Right ventricle myocardium superior (tissue), 1 donor: Measurements from ENCODE around the gene MXRA7. TPM values are rescaled to one million over a fixed set of nuclear protein-coding genes. Genes with fewer than 3 reads are reported as not detected.
"Not testable (repeated sequence)": the region's sequence is repeated elsewhere in the genome, so short reads cannot be mapped to it uniquely, and the experiment has no call there.

ENCODE experiments used
- ATAC-seq: fragments of 200-7000 bp; cut with Tn5 transposase; one replicate; pipeline ENCODE4 v1.9.1; 2020; ENCODE audit warnings: mild to moderate bottlenecking; ENCODE audit not compliant: poor library complexity
- DNase-seq: peaks from one replicate; pipeline ENCODE4 v3.0.0-alpha.2; 2020
- intact Hi-C: fragments of 100-400 bp; cut with DNase I; formaldehyde crosslinking; loops from one replicate; pipeline ENCODE4 v1.11.2; 2022
- total RNA-seq: library from RNA; stranded (reverse); fragmentation: NEBNext Ultra II Directional; extraction: Animal tissue kit (Norgen Biotek cat#: 25700); gene quantifications from one replicate; pipeline ENCODE4 v1.2.1, GENCODE V29; 2021
- donor health status: DM: no; HTN: yes; CAD: no; lungs with severe emphysema.

MXRA7 gene
- total RNA-seq, 1 donor from 2014 or later: 336 TPM

DNA sequence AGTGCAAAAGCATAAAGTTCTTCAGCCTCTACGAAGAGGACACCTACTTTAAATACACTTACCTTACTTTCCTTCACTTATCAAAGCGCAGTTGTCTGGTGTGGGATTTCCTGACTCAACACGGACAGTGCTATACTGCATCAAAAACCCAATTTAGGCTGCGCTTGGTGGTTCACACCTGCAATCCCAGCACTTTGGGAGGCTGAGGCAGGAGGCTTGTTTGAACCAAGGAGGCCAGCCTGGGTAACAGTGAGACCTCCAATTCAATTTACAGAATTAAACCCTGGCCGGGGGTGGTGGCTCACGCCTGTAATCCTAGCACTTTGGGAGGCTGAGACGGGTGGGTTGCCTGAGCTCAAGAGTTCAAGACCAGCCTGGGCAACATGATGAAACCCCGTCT is 11.5 kb upstream of the MXRA7 start:
- intact Hi-C loops: no loop called here
- DNase-seq (no peak), ATAC-seq (no peak)

DNA sequence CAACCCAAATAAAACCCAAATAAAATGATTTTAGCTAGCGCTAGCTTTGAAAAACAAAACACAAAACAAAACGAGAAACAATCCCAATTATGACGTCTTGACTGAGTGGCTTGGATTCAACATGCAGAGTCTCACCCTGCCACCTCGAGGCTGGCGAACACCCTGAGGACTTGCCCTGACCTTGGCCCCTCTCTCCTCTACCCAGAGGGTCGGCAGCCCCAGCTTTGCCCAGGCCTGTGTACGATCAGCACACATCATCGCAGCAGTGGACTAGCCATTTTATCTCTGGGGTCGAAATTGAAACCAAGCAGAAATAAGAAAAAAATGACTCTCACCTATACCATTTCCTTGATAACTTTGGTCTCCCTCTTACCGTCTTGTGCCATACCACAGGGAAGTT is 10.7 kb upstream of the MXRA7 start:
- no peak for ATAC-seq
- DNase-seq: no peak
- intact Hi-C loops: no loop called here

DNA sequence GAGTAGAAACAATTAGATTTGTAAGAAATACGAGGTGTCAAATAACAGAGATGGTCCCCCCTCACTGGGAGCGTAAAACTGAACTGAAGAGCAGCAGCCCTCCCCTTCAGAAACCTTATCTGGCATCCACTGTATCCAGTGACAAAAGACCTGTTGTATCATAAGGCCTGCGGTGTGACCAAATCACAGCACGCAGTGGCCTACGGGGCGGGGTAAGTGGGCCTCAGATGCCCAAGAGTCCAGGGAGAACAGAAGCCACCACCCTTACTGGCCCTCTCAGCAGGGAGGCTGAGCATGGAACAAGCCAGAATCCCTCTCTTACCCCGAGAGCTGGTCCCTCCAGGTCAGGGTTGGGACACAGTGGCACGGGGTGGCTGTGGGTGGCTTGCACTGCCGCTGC is 10.2 kb upstream of the MXRA7 start:
- intact Hi-C loops: no loop called here
- ATAC-seq (no peak), DNase-seq (peak; percentile 38)

DNA sequence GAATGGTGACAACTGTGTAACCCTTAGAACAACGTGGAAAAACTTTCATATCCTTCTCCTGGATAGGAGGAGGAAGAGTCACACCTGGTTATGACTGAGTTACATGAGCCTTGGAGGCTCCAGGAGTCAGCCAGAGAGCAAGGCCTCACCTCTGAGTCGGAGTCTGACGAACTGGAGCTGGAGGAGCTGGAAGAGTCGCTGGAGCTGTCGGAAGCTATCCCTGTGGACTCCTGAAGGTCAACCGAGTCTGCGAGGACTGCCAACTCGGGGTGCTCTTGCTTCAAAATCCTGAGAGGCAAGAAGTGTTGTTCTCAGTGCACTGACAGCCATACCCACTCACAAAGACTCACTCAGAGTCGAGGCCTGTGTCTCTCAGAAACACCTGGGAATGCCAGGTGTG is 9.4 kb upstream of the MXRA7 start:
- ATAC-seq: peak; percentile 24
- DNase-seq: peak; percentile 40
- intact Hi-C loops: no loop called here

DNA sequence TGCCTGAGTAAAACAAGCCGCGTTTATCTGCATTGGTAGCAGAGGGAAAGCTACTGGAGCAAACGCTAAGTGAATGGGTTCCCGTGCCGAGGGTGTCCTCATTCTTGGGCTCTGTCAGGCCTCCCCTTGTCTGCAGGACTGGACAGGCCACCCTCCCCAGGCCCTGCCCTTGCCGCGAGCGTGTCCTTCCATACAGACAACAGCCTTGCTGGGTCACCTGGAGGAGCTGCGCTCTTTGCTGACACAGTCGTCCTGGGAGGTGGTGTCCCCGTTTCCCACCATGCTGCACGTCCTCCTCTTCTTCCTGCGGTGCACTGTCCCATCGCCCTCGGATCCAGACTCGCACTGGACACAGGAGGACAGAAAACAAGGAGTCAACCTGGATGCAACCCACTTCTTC is 7.8 kb upstream of the MXRA7 start:
- ATAC-seq (no peak), DNase-seq (peak; percentile 36)
- intact Hi-C loops: loop anchor here (5.0 kb wide), 1 partner anchor 36 kb away; no protein-coding TSS in a partner anchor

DNA sequence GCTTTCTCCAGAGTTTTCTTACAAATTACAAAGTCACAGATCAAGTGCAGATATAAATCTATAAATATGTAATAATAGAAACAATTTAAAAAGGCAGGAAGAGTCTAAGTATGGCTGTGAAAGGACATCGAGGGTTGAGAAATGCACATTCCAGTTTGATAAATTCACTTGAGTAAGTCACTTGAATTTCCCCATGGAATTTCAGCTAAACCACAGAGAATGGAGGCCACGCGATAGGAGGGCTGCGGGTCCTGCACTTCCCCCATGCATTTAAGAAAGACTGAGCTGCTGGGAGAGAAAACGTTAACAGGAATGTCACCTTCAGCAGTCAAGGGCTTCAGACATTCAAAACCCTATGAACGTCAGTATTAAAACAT is 6.1 kb upstream of the MXRA7 start:
- DNase-seq (peak; percentile 34), ATAC-seq (no peak)
- intact Hi-C loops: loop anchor here (5.0 kb wide), 1 partner anchor 35 kb away; no protein-coding TSS in a partner anchor

DNA sequence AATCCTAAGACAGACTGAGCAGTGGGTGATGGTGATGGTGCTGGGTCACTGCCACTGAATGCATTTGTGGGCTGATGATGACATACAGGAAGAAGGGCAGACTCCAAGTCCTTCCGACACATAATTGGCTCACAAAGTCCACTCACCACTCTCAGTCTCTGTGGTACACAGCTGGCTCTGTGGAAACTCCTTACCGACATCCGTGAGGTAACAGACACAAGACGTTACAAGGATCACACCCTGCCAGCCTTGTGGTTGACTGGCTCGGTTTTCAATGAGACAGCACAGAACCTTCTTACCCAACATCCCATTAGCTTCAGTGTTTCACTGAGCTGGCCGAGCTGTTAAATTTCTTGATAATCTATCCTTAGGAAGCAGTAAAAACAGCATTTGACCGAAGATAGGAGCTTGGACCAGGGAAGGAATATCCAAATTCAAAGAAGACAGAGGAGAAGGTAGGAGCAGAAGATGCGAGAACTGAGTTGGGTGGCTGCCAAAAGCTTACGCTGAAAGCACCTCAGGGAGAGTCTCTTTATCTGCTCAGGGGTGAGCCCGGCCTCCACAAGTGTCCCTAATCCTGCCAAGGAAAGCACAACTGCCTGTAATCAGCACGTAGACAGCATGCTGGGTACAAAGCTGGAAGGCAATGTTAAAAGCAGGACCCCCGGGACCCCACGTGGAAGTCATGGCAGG is 5.5 kb upstream of the MXRA7 start:
- DNase-seq (peak; percentile 59), ATAC-seq (peak; percentile 67)
- intact Hi-C loops: loop anchor here (5.0 kb wide), 1 partner anchor 34 kb away; no protein-coding TSS in a partner anchor

DNA sequence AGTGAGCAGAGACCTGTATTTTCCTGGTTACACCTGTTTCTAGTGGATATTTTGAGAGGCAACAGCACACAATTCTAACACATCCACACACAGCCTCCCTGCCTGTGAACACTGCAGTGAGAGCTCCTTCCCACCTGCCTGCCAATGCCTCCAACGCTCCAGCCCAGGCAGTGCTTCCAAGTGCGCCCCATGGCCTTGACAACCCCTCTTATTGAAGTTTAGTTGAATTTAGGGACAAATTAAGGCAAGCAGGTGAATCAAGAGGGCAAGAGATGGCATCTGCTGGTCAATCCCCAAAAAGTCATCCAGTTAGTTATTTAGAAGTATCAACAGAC is 4.7 kb upstream of the MXRA7 start:
- DNase-seq (peak; percentile 40), ATAC-seq (no peak)
- intact Hi-C loops: loop anchor here (5.0 kb wide), 1 partner anchor 33 kb away; no protein-coding TSS in a partner anchor

DNA sequence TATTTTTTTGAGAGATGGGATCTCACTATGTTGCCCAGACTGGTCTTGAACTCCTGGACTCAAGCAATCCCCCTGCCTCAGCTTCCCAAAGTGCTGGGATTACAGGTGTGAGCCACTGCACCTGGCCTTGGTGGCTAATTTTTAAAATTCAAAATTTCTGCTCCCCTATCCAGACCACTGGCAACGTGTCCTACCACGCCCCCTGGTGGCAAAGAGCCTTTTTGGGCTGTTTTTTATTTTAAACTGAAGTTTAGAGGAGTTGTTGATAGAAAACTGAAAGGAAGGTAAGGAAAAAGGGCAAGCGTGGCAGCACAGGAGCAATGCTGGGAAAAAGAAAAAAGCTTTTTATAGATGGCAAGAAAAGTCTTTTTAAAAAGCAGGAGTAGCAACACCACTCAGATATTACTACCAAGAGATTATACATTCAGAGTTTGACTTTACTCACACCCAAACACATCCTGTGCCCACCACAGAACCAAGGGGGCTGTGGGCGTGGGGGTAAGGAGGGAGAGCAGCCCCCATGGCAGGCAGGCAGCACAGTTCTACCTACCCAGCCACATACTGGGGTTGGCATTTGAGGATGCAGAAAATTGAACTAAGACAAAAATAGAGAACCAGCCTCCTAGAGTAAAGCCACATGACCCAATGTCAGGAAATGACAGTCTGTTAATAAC is 4.2 kb upstream of the MXRA7 start:
- intact Hi-C loops: loop anchor here (5.0 kb wide), 1 partner anchor 33 kb away; no protein-coding TSS in a partner anchor
- DNase-seq (peak; percentile 83), ATAC-seq (peak; percentile 16)

DNA sequence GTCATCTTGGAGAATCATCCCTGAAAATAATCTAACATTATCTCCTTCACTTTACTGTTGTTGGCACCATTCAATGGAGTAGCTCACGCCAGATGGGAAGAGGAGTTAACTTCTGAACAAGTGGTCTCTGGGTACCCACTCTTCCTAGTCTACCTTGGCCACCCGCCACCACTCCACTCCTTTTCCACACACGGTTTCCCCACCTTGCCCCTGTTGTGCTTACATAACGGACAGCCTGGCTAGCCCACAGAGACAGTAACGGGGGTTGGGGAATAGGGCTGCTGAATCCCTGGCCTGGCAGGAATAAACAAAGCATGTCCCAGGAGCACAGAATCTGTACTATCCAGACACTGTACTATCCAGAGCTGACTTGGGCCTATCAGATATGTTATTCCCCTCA is 3.6 kb upstream of the MXRA7 start:
- intact Hi-C loops: no loop called here
- ATAC-seq: no peak
- peak; percentile 39 for DNase-seq

DNA sequence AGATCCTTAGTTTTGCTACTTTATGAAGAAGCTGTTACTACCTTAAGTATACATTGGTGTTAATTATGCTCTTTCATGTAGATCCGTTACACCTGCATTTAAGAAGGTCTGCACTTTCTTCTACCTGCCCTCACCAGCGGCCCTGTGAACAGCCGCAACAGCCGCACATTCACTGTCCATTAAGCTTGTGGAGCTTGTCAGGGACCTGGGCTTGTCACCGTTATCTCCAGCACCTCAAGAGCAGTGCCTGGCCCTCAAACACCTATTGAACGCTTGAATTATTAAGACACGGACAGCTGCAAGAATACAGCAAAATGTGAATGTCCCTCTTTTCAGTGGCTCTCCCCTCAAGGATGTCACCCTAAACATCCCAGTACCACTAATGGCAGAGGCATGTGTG is 3.0 kb upstream of the MXRA7 start:
- intact Hi-C loops: no loop called here
- peak; percentile 36 for DNase-seq

DNA sequence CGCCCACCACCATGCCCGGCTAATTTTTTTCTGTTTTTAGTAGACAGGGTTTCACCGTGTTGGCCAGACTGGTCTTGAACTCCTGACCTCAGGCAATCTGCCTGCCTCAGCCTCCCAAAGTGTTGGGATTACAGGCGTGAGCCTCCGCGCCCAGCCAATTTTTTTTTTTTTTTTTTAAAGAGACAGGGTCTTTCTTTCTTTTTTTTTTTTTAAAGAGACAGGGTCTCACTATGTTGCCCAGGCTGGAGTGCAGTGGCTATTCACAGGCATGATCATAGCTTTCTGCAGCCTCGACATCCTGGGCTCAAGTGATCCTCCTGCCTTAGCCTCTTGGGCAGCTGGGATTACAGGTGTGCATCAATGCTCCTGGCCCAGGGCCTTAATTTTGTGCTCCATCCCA is 1.6 kb upstream of the MXRA7 start:
- intact Hi-C loops, ATAC-seq: not testable (repeated sequence)
- peak; percentile 29 for DNase-seq

More for the DNA sequence above, 3.0 kb upstream of the MXRA7 start:
- ATAC-seq: no peak

DNA sequence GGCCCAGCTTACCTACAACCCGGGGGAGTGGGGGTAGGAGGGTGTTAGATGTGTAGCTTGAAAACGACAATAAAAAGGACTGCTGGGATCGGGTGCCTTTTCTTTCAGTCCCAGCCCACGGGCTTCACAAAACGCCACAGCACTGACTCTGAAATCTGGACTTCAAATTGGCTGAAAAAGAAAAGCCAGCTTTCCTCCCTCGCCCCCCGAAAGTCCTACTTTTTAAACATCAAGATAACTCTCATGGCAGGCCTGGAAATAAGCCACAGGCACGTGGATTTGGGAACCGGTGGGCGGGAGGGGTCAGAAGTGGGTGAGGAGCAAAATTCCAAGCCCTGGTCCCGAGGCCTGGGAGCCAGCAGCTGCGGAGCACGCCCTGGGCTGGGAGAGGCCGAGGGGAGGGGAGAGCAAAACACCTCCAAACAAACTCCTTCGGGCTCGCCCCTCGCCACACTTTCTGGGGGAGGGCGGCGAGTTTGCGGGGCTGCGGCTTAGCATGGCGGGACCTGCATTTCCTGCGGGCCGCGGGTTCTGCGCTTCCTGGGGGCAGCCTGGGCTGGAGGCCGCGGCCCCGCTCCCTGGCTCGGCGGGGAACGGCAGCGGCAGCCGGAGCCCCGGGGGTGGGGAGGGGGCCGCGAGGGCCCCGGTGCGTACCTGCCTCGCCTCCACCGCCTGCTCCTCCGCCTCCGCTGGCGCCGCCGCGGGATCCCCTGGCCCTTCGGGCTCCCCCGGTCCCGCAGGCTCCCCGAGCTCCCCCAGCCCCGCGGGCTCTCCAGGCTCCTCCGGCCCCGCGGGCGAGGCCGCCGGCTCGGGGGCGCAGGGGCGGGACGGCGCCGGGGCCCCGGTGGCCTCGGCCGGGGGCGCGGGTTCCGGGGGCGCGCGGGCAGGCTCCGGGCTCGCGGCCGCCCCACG is 558 bp downstream of the MXRA7 start:
- ATAC-seq: peak; percentile 31
- intact Hi-C loops: not testable (repeated sequence)
- peak; percentile 50 for DNase-seq

DNA sequence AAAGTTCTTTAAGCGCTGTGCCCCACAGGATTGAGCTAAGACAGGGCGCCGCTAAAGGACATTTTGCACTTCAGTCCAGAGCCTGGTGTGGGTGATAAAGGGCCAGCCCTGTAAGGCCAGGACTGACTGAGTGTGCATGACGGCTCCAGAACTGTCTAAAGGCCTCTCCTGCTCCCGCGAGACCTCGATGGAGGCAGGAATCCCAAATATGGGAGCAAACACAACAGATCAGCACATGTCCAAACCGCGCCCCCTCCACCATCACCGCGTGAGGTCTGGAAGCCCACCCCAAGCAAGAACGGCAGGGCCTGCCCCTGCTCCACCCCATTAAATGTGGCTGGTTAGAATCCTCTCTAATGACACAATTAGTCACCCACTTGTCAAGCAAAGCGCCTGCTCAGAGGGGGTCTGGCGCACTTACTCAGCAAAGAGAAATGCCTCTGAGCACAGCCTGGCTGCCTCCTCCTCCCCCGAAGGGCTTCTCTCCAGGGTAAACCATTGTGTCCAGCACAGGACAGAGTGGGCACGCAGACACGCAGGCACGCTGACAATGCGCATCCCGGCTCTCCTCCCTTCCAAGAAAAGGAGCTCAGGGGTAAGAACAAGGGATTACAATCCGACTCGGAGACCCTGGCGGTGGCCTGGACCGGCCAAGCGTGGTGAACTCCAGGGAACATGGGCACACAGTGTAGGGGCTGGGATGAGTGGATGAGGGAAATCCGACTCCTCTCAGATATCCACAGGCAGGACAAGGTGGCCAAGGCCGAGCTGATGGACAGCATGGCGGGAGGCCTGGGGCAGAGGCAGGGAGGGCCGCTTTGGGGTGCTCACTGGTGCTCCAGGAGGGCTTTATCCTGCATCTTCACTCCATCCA is 1.5 kb downstream of the MXRA7 start:
- DNase-seq (peak; percentile 93), ATAC-seq (peak; percentile 77)
- intact Hi-C loops: no loop called here

DNA sequence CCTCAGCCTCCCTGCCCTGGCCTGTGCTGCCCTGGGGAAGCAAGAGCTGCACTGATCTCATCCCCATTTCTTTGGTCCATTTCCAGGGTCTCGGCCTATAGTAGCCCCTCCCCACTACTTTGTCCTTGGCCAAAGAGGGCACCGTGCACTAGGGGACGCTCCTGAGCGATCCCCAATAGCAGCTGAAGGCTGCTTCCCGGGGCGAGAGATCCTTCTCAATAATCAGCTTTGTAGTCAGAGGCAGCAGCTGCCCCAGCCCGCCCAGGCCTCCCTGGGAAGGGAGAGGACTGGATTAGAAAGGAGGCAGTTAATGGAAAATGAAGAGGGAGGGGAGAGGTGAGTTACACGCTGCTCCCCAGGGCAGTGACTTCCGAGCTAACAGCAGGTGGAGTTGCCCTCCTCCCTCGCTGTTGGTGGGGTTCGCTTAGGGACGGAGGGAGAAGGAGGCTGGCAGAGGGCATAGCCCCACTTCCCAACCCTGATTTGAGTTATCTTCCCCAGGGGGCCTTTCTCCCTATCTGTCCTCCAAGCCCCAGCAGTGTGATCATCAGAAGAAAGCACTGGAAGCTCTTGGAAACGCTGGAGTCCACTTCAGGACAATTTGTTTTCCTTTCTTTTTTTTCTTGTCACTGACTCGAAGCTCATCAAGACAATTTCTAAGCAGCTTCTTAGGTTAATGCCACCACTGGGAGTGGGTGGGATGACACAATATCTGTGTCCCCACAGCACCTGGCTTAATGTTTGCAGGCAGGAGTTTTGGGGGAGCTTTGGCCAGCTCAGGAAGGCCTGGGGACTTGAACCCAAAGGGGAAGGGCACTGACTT is 2.6 kb downstream of the MXRA7 start:
- DNase-seq: peak; percentile 55
- intact Hi-C loops: no loop called here
- ATAC-seq: peak; percentile 8

DNA sequence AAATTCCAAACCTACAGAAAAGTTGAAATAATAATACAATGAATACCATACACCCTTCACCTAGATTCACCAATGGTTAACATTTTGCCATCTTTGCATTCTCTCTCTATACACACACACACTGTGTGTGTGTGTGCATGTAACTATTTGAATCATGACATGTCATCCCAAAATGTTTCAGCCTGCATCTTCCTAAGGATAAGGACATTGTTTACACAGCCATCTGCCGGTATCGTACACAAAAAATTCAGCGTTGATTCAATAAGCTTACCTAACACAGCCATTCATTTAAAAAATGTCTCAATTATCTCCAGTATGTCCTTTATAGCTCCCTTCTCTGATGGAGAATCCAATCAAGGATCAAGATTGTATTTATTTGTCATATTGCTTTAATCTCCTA is 3.9 kb downstream of the MXRA7 start:
- no peak for DNase-seq
- intact Hi-C loops: no loop called here
- no peak for ATAC-seq

DNA sequence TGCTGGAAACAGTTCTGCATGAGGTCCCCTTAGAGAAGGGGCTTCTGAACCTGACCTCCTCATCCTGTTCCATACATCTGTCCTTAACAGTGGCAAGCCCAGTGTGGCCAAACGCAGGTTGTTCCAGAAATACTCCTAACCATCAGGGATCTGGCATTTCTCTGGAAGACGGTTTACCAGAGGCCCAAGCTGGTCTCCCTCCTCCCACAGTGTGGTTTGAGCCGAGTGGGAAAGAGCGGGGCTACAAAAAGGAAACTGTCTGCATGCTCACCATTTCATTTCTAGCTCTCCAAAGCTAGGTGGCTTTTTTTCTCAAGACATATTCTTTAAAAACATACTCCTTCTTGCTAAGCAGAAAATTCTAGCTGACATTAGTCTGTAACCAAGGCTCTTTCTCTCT is 6.0 kb downstream of the MXRA7 start:
- DNase-seq: no peak
- intact Hi-C loops: no loop called here
- ATAC-seq: no peak
